T-helper 9 cell (primary cell): ENCODE measurements around the gene CBL.
"Not testable (repeated sequence)": the region's sequence is repeated elsewhere in the genome, so short reads cannot be mapped to it uniquely, and the experiment has no call there.

Experiments
- DNase-seq: peaks from one replicate; pipeline ENCODE4 v3.0.0-alpha.2; 2020

CBL gene

GRCh38 chr11:119218141-119218878 is 12.2 kb downstream of the CBL start:
- no peak for DNase-seq

GRCh38 chr11:119222308-119222707 is 16.2 kb downstream of the CBL start:
- DNase-seq, result no peak

- no peak for DNase-seq
Measured at GRCh38 chr11:119222891-119223290, 16.8 kb downstream of the CBL start.

GRCh38 chr11:119223856-119224255 is 17.7 kb downstream of the CBL start:
- DNase-seq, result no peak

- DNase-seq, result not testable (repeated sequence)
Measured at GRCh38 chr11:119228535-119229287, 22.6 kb downstream of the CBL start.

GRCh38 chr11:119229288-119229672 is 23.1 kb downstream of the CBL start:
- no peak for DNase-seq

- DNase-seq, result no peak
Measured at GRCh38 chr11:119229741-119230140, 23.6 kb downstream of the CBL start.

- no peak for DNase-seq
Measured at GRCh38 chr11:119236490-119236889, 30.4 kb downstream of the CBL start.

- no peak for DNase-seq
Measured at GRCh38 chr11:119236891-119237290, 30.8 kb downstream of the CBL start.

- no peak for DNase-seq
Measured at GRCh38 chr11:119237515-119237914, 31.4 kb downstream of the CBL start.

- no peak for DNase-seq
Measured at GRCh38 chr11:119248750-119249670, 42.9 kb downstream of the CBL start.

GRCh38 chr11:119249671-119250010 is 43.5 kb downstream of the CBL start:
- no peak for DNase-seq

- no peak for DNase-seq
Measured at GRCh38 chr11:119251114-119251513, 45.0 kb downstream of the CBL start.

GRCh38 chr11:119254239-119254638 is 48.1 kb downstream of the CBL start:
- no peak for DNase-seq

GRCh38 chr11:119258180-119258579 is 52.0 kb downstream of the CBL start:
- DNase-seq, result no peak

GRCh38 chr11:119258983-119259382 is 52.8 kb downstream of the CBL start:
- DNase-seq, result no peak

- DNase-seq, result no peak
Measured at GRCh38 chr11:119262668-119263351, 56.7 kb downstream of the CBL start.

- DNase-seq, result no peak
Measured at GRCh38 chr11:119263352-119263940, 57.3 kb downstream of the CBL start.

GRCh38 chr11:119266063-119266462 is 59.9 kb downstream of the CBL start:
- no peak for DNase-seq

- DNase-seq, result no peak
Measured at GRCh38 chr11:119266517-119267255, 60.5 kb downstream of the CBL start.

GRCh38 chr11:119267645-119268044 is 61.5 kb downstream of the CBL start:
- no peak for DNase-seq

- DNase-seq, result no peak
Measured at GRCh38 chr11:119273721-119274120, 67.6 kb downstream of the CBL start.
